Coronary artery (tissue), 2 donors: ENCODE data around the gene DNPEP.

Source experiments
- DNase-seq: peaks from one replicate; pipeline ENCODE4 v3.0.0-alpha.2; 2017; ENCODE audit warnings: low spot score
- H3K27ac ChIP-seq, 2 donors: fragments of 200-600 bp; sonication (generic); one replicate each; pipeline ENCODE4 v1.5.1; 2016 to 2019
- H3K4me3 ChIP-seq: fragments of 200-600 bp; sonication (generic); 2 replicates; pipeline ENCODE4 v1.5.1; 2016; ENCODE audit warnings: mild to moderate bottlenecking, moderate library complexity
- CTCF ChIP-seq: fragments of 200-600 bp; sonication (generic); IDR thresholded peaks from one replicate; pipeline ENCODE4 v1.5.1; 2019; ENCODE audit warnings: antibody characterized with exemption

The DNPEP gene

DNA sequence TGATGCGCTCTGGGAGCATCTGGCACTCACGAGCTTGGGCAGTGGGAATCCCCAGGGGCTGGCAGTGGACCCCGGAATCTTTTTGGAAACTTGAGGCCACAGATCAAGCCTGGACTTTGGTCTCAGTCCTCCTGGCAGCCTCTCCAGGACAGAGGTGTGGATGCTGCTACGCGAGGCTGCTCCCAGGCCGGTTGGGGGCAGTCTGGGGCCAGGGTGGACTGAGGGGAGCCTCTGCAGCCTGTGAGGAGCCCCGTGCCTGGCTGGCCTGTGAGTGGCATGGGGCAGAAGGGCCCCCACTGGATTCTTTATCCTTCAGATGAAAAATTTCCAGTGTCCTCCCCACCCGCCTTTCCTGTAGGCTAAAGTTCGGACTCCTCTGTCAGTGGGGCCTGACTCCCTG is 17.7 kb upstream of the DNPEP start:
- TF ChIP-seq CTCF: no peak
- Histone ChIP-seq H3K4me3 (no peak overlapping the region), H3K27ac (peak overlapping the region; percentile 90 to 91)
- DNase-seq: no peak

DNA sequence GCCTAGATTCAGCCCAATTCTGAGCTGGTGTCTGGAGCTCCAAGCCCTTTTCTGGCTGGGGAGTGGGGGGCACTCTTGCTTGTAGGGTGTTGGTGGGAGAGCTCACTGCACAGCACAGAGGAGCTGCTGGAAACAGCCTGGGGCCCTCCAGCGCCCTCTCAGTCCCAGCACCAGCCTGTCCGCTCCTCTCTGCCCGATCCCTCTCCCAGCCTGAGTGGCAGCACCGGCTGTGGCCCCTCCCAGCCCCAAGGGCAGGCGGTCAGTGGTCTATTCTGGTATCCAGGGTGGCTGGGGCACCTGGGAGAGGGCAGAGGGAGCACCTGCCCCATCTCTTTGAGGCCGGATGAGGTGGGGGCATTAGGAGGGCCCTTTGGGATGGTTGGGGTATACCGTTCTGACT is 17.2 kb upstream of the DNPEP start:
- no peak for DNase-seq
- Histone ChIP-seq H3K4me3 (no peak overlapping the region), H3K27ac (peak overlapping the region; percentile 90 to 91)
- no peak for TF ChIP-seq CTCF

DNA sequence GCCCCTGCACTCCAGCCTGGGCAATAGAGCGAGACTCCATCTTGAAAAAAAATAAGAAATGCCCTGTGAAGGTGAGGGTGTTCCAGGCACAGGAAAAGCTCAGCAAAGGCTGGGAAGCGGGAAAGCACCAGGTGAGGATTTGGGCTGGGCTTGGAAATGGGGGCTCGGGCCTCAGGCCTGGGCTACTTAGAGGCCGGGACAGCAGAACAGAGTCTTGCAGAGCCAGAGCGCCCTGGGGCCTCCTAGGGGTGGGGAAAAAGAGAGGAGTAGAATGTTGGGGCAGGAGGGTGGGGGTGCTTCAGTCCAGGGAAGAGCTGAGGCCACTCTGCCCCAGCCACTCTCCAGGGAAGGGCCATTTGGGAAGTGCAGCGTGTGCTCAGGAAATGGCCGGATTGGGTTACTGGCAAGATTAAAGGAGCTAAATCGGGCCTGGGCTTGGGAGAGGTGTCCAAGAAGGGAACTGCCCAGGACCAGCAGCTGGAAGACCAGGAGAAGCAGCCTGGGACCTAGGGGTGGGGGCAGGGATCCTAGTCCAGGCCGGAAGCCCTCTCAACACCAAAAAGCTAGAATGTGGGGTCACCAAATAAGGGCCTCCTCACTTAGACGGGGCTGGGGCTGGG is 16.7 kb upstream of the DNPEP start:
- TF ChIP-seq CTCF: no peak
- DNase-seq: no peak
- H3K4me3 ChIP-seq: no peak overlapping the region
- peak overlapping the region; percentile 90 to 91 for H3K27ac ChIP-seq

DNA sequence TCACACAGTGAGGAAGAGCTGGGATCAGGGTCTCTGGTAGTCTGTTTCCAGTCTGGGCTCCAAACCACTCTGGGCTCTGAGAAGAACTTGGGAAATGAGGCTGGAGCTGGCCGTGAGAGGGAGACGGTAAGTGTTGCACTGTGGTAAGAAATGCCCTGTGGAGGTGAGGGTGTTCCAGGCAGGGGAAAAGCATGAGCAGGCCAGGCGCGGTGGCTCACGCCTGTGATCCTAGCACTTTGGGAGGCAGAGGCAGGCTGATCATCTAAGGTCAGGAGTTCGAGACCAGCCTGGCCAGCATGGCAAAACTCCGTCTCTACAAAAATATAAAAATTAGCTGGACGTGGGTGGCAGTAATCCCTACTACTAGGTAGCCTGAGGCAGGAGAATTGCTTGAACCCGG is 16.1 kb upstream of the DNPEP start:
- Histone ChIP-seq H3K4me3 (no peak overlapping the region), H3K27ac (peak overlapping the region; percentile 90 to 91)
- DNase-seq: no peak
- no peak for TF ChIP-seq CTCF

GRCh38 chr2:219402665-219403515 is 15.2 kb upstream of the DNPEP start:
- Histone ChIP-seq H3K4me3 (no peak overlapping the region), H3K27ac (peak overlapping the region; percentile 90 to 91)
- no peak for DNase-seq
- TF ChIP-seq CTCF: peak; percentile 70

GRCh38 chr2:219401606-219402005 is 13.9 kb upstream of the DNPEP start:
- no peak overlapping the region for H3K27ac ChIP-seq
- DNase-seq: no peak
- H3K4me3 ChIP-seq: no peak overlapping the region
- TF ChIP-seq CTCF: no peak

GRCh38 chr2:219400562-219400961 is 12.8 kb upstream of the DNPEP start:
- Histone ChIP-seq H3K4me3 (no peak overlapping the region), H3K27ac (no peak overlapping the region)
- no peak for DNase-seq
- no peak for TF ChIP-seq CTCF
